Measurements from ENCODE around the gene GZMB. TPM values are rescaled to one million over a fixed set of nuclear protein-coding genes. Genes with fewer than 3 reads are reported as not detected.

Gene GZMB
- total RNA-seq, 1 experiment from 2014 or later, result not detected

DNA sequence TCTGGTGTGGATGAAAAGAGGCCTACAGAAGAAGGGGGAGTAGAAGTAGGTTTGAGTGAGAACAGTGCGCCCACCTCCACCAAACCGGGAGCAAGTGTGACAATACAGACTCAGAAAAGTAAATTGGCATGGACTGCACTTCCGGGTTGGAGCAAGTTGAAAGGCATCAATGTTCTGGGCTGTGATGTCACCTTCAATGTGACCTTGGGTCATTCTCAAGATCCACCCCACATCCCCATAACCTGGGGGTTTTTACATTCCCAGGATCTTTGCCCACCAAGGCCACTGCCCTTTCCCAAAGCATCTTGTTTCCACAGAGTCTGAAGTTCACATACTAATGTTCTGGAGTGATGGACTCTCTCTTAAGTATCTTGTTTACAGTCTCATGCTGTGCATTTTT, 5.3 kb upstream of the GZMB start:
- H3K36me3 Mint-ChIP-seq (ENCODE audit: insufficient read depth, unreplicated experiment), result no peaks in the 10 kb centered on the region
- intact Hi-C loops (cut with micrococcal nuclease; ENCODE audit: unreplicated experiment), result no loop called here
- TF ChIP-seq, protein P1, sequence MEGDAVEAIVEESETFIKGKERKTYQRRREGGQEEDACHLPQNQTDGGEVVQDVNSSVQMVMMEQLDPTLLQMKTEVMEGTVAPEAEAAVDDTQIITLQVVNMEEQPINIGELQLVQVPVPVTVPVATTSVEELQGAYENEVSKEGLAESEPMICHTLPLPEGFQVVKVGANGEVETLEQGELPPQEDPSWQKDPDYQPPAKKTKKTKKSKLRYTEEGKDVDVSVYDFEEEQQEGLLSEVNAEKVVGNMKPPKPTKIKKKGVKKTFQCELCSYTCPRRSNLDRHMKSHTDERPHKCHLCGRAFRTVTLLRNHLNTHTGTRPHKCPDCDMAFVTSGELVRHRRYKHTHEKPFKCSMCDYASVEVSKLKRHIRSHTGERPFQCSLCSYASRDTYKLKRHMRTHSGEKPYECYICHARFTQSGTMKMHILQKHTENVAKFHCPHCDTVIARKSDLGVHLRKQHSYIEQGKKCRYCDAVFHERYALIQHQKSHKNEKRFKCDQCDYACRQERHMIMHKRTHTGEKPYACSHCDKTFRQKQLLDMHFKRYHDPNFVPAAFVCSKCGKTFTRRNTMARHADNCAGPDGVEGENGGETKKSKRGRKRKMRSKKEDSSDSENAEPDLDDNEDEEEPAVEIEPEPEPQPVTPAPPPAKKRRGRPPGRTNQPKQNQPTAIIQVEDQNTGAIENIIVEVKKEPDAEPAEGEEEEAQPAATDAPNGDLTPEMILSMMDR (IDR thresholded peaks at IDR 0.05; ENCODE audit: unreplicated experiment), result no peak
- BruUV-seq (replicated peaks), result no TSS peak
- CTCF ChIA-PET, result no interaction called here
- no peaks in the 10 kb centered on the region for H3K9me3 Mint-ChIP-seq (ENCODE audit: low read depth, unreplicated experiment)
- H3K27ac Mint-ChIP-seq (ENCODE audit: unreplicated experiment), result no peak overlapping the region
- DNase-seq, result no peak
- H3K4me1 Mint-ChIP-seq (ENCODE audit: low read depth, unreplicated experiment), result no peaks in the 10 kb centered on the region
- no peak overlapping the region for H3K4me3 Mint-ChIP-seq (ENCODE audit: low read depth, unreplicated experiment)
- H3K27me3 Mint-ChIP-seq (ENCODE audit: unreplicated experiment), result peaks cover 15% of the 10 kb centered on the region

DNA sequence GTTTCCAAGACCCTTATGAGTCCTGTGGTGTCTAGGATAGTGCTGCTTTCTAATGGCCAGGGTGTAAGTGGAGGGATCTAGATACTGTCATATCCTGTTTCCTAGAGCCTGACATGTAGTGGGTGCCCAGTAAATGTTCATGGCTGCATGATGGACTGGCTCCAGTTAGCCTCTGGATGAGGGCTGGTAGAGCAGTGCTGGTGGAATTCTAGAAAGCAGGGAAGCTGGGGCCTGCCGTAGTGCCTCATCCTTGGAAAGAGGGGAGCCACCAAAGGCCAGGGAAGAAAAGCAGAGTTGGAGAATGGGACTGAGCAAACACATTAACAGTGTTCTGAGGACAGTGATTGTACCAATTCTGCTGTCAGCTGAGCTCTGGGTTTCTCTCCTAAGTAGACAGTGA, 637 bp downstream of the GZMB start:
- no peak overlapping the region for H3K27ac Mint-ChIP-seq (ENCODE audit: unreplicated experiment)
- H3K4me3 Mint-ChIP-seq (ENCODE audit: low read depth, unreplicated experiment), result no peak overlapping the region
- no peak for DNase-seq
- no peaks in the 10 kb centered on the region for H3K36me3 Mint-ChIP-seq (ENCODE audit: insufficient read depth, unreplicated experiment)
- intact Hi-C loops (cut with micrococcal nuclease; ENCODE audit: unreplicated experiment), result no loop called here
- no peaks in the 10 kb centered on the region for H3K9me3 Mint-ChIP-seq (ENCODE audit: low read depth, unreplicated experiment)
- H3K27me3 Mint-ChIP-seq (ENCODE audit: unreplicated experiment), result no peaks in the 10 kb centered on the region
- TF ChIP-seq, protein P1 (IDR thresholded peaks at IDR 0.05; ENCODE audit: unreplicated experiment), result no peak
- no TSS peak for BruUV-seq (replicated peaks)
- CTCF ChIA-PET, result no interaction called here
- H3K4me1 Mint-ChIP-seq (ENCODE audit: low read depth, unreplicated experiment), result peaks cover 12% of the 10 kb centered on the region

DNA sequence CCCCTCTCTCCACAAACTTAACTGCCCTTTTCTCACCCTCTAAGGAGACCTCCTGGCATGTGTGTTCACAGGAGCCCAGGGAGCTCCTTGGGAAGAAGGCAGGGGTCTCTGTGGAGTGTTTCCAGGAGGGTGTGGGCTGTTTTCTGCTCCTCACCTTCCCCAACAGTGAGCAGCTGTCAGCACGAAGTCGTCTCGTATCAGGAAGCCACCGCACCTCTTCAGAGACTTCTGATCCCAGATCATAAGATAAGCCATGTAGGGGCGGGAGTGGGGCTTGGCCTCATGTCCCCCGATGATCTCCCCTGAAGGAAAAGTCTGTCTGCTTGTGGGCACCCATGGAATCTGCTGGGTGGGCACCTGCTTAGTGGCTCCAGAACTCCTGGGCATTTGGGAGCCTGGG, 1.2 kb downstream of the GZMB start:
- BruUV-seq (replicated peaks), result no TSS peak
- Mint-ChIP-seq H3K4me3 (ENCODE audit: low read depth, unreplicated experiment) (no peak overlapping the region), H3K9me3 (ENCODE audit: low read depth, unreplicated experiment) (no peaks in the 10 kb centered on the region), H3K36me3 (ENCODE audit: insufficient read depth, unreplicated experiment) (no peaks in the 10 kb centered on the region), H3K27me3 (ENCODE audit: unreplicated experiment) (no peaks in the 10 kb centered on the region), H3K4me1 (ENCODE audit: low read depth, unreplicated experiment) (peaks cover 12% of the 10 kb centered on the region), H3K27ac (ENCODE audit: unreplicated experiment) (no peak overlapping the region)
- CTCF ChIA-PET, result no interaction called here
- no peak for DNase-seq
- TF ChIP-seq, protein P1 (IDR thresholded peaks at IDR 0.05; ENCODE audit: unreplicated experiment), result no peak
- intact Hi-C loops (cut with micrococcal nuclease; ENCODE audit: unreplicated experiment), result no loop called here

DNA sequence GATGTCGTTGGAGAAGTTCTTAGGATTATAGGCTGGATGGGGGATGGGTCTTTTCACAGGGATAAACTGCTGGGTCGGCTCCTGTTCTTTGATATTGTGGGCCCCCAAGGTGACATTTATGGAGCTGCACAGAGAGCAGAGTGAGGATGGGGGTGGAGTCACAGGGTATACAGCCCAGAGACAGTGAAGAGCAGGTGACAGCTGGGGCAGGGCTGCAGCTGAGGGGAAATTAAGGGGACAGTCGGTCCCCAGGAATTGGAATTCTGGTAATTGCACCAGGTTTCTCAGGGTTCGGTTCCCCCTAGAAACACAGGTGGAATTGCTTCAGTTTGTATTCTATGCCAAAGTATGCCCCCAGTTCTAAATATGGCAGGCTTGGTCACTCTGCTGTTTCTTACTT, 1.7 kb downstream of the GZMB start:
- DNase-seq, result no peak
- CTCF ChIA-PET, result no interaction called here
- no peak overlapping the region for H3K4me3 Mint-ChIP-seq (ENCODE audit: low read depth, unreplicated experiment)

More for the DNA sequence above, 1.7 kb downstream of the GZMB start:
- intact Hi-C loops (cut with micrococcal nuclease; ENCODE audit: unreplicated experiment), result no loop called here
- H3K4me1 Mint-ChIP-seq (ENCODE audit: low read depth, unreplicated experiment), result peaks cover 12% of the 10 kb centered on the region
- no TSS peak for BruUV-seq (replicated peaks)
- H3K36me3 Mint-ChIP-seq (ENCODE audit: insufficient read depth, unreplicated experiment), result no peaks in the 10 kb centered on the region
- no peak overlapping the region for H3K27ac Mint-ChIP-seq (ENCODE audit: unreplicated experiment)
- TF ChIP-seq, protein P1 (IDR thresholded peaks at IDR 0.05; ENCODE audit: unreplicated experiment), result no peak
- H3K9me3 Mint-ChIP-seq (ENCODE audit: low read depth, unreplicated experiment), result no peaks in the 10 kb centered on the region
- no peaks in the 10 kb centered on the region for H3K27me3 Mint-ChIP-seq (ENCODE audit: unreplicated experiment)
